GM12878 (cell line): ENCODE results near the gene PIMREG. TPM values are rescaled to one million over a fixed set of nuclear protein-coding genes. Genes with fewer than 3 reads are reported as not detected.

ENCODE experiments used
- CEBPB ChIP-seq, 2 experiments: fragments of 150-350 bp in 1 of 2; IDR thresholded peaks; 2 replicates each; pipeline ENCODE4 v1.6.1; 2012 to 2014; ENCODE audit warnings: low read depth in 2 of 2, low read length in 2 of 2, borderline replicate concordance in 1 of 2, inconsistent platforms in 1 of 2
- CHD2 ChIP-seq: IDR thresholded peaks from 2 replicates; pipeline ENCODE4 v1.6.1; 2011; ENCODE audit warnings: low read depth, low read length, improper control_type of control experiment, borderline replicate concordance
- CREB1 ChIP-seq: IDR thresholded peaks from 2 replicates; pipeline ENCODE4 v1.6.1; 2012; ENCODE audit warnings: low read depth, mild to moderate bottlenecking, inconsistent platforms
- EED ChIP-seq: sonication (generic); IDR thresholded peaks from 2 replicates; pipeline ENCODE4 v1.6.1; 2016; ENCODE audit warnings: antibody characterized with exemption, low read depth
- FOXM1 ChIP-seq: IDR thresholded peaks from 2 replicates; pipeline ENCODE4 v1.6.1; 2012; ENCODE audit warnings: low read depth, mild to moderate bottlenecking, inconsistent platforms, low read length, moderate library complexity
- GATAD2B ChIP-seq: fragments of 450-650 bp; conservative IDR thresholded peaks from 2 replicates; pipeline ENCODE4 v1.6.1; 2017; ENCODE audit warnings: low read depth, mild to moderate bottlenecking, moderate library complexity
- HDAC2 ChIP-seq: fragments of 200-600 bp; sonication (generic); IDR thresholded peaks from 2 replicates; pipeline ENCODE4 v1.6.1; 2017
- POLR2AphosphoS5 ChIP-seq: IDR thresholded peaks from 2 replicates; pipeline ENCODE4 v1.6.1; 2011; ENCODE audit warnings: mild to moderate bottlenecking, low read length, inconsistent platforms
- RAD21 ChIP-seq: IDR thresholded peaks from 2 replicates; pipeline ENCODE4 v1.6.1; 2011; ENCODE audit warnings: mild to moderate bottlenecking, low read depth, low read length, moderate library complexity; ENCODE audit not compliant: insufficient read depth
- RB1 ChIP-seq: fragments of 450-650 bp; formaldehyde crosslinking; IDR thresholded peaks from 2 replicates; pipeline ENCODE4 v1.6.1; 2017; ENCODE audit warnings: mild to moderate bottlenecking, borderline replicate concordance
- SMAD1 ChIP-seq: fragments of 450-650 bp; IDR thresholded peaks from 2 replicates; pipeline ENCODE4 v1.6.1; 2018; ENCODE audit warnings: mild to moderate bottlenecking, low read depth; ENCODE audit not compliant: partially characterized antibody
- SMARCA5 ChIP-seq: fragments of 450-650 bp; IDR thresholded peaks from 2 replicates; pipeline ENCODE4 v1.6.1; 2017; ENCODE audit warnings: mild to moderate bottlenecking
- WRNIP1 ChIP-seq: IDR thresholded peaks from 2 replicates; pipeline ENCODE4 v1.6.1; 2011; ENCODE audit warnings: low read depth, low read length, improper control_type of control experiment, borderline replicate concordance
- YBX1 ChIP-seq: fragments of 450-650 bp; IDR thresholded peaks from 2 replicates; pipeline ENCODE4 v1.6.1; 2016; ENCODE audit warnings: antibody characterized with exemption
- ZNF24 ChIP-seq: fragments of 450-650 bp; IDR thresholded peaks from 2 replicates; pipeline ENCODE4 v1.6.1; 2017; ENCODE audit warnings: antibody characterized with exemption, mild to moderate bottlenecking
- polyA plus RNA-seq, 11 experiments: library from polyadenylated mRNA; depleted of rRNA in 4 of 11; unstranded in 6 of 11; stranded (reverse) in 5 of 11; fragments of >200 nt; fragmentation: Nextera tagmentation in 4 of 11; fragmentation: Illumina TruSeq in 1 of 11; extraction: Ambion mirVana in 4 of 11; extraction: Trizol in 1 of 11; gene quantifications; 1 replicate in 1 of 11; 2 replicates in 10 of 11; pipeline versions ENCODE4 v1.2.1 to v1.2.3, GENCODE V29; 2011 to 2016; ENCODE audit warnings: inconsistent platforms in 2 of 11, missing spikeins in 2 of 11, low read depth in 1 of 11
- total RNA-seq, 4 experiments: library from RNA; depleted of rRNA in 3 of 4; stranded (reverse); fragments of >200 nt in 3 of 4; fragmentation: Illumina TruSeq in 1 of 4; extraction: Trizol in 1 of 4; gene quantifications; 2 replicates each; pipeline versions ENCODE4 v1.2.1 to v1.2.3, GENCODE V29; 2013 to 2021
- TF ChIP-seq, protein P1 (sequence below): fragments of 450-650 bp; IDR thresholded peaks from 2 replicates; pipeline ENCODE4 v1.6.1; 2017; ENCODE audit warnings: mild to moderate bottlenecking, moderate library complexity
- TF ChIP-seq, protein P2 (sequence below): IDR thresholded peaks from 2 replicates; pipeline ENCODE4 v1.6.1; 2012; ENCODE audit warnings: low read depth, low read length, improper control_type of control experiment
- TF ChIP-seq, protein P3 (sequence below): IDR thresholded peaks from 2 replicates; pipeline ENCODE4 v1.6.1; 2011; ENCODE audit warnings: borderline replicate concordance, low read depth, mild to moderate bottlenecking, moderate library complexity, low read length; ENCODE audit not compliant: insufficient read depth, poor library complexity, severe bottlenecking
- TF ChIP-seq, protein P4 (sequence below): IDR thresholded peaks from 2 replicates; pipeline ENCODE4 v1.6.1; 2012; ENCODE audit warnings: mild to moderate bottlenecking, low read depth, low read length

PIMREG gene
- total and polyA plus RNA-seq, 10 of the 15 experiments (the other 5 are each of a cell fraction or from before 2014, with no cell fraction given): 2.8 to 35.8 (median 25.2) TPM

DNA sequence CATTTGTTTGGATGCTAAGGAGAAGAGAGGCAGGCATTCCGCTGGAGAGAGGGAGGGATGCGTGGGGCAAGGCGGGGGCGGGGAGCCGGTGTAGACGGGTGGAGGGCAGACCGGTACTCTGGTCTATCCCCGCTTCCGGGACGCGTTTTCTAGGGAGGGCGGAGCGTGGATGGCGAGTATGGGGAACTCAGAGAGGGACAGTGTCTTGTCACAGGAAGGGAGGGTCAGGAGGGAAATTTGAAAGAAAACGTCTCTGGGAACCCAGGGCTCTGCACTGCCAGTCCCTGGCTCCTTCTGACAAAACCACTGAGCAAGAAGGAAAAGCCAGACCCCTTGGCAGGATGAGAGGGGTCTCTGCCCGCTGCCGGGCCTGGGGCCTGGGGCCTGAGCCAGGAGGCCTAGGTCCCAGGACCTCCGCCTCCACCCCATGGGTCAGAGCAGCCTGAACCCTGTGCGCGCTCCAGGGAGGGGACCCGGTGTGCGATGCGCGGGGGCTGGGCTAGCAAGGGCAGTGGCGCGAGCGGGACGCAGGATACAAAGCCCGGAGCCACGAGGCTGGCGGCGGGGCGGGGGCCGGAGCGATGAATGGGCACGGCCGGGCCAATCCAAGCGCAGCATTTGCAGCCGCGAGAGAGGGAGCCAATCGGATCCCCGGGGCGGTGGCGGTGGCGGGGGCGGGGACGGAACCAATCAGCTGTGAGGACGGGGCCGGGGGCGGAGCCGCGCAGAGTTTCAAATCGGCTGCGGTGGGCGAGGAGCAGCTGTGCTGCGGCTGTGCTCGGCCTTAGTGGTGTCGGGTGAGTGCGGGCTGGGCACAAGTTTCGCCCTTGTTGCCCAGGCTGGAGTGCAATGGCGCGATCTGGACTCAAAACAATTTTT, at the start of gene PIMREG (continued):
- TF ChIP-seq, protein P1, sequence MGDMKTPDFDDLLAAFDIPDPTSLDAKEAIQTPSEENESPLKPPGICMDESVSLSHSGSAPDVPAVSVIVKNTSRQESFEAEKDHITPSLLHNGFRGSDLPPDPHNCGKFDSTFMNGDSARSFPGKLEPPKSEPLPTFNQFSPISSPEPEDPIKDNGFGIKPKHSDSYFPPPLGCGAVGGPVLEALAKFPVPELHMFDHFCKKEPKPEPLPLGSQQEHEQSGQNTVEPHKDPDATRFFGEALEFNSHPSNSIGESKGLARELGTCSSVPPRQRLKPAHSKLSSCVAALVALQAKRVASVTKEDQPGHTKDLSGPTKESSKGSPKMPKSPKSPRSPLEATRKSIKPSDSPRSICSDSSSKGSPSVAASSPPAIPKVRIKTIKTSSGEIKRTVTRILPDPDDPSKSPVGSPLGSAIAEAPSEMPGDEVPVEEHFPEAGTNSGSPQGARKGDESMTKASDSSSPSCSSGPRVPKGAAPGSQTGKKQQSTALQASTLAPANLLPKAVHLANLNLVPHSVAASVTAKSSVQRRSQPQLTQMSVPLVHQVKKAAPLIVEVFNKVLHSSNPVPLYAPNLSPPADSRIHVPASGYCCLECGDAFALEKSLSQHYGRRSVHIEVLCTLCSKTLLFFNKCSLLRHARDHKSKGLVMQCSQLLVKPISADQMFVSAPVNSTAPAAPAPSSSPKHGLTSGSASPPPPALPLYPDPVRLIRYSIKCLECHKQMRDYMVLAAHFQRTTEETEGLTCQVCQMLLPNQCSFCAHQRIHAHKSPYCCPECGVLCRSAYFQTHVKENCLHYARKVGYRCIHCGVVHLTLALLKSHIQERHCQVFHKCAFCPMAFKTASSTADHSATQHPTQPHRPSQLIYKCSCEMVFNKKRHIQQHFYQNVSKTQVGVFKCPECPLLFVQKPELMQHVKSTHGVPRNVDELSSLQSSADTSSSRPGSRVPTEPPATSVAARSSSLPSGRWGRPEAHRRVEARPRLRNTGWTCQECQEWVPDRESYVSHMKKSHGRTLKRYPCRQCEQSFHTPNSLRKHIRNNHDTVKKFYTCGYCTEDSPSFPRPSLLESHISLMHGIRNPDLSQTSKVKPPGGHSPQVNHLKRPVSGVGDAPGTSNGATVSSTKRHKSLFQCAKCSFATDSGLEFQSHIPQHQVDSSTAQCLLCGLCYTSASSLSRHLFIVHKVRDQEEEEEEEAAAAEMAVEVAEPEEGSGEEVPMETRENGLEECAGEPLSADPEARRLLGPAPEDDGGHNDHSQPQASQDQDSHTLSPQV: no peak
- TF ChIP-seq CEBPB (IDR thresholded peaks at IDR 0.05; ENCODE audit: borderline replicate concordance in 1 of 2, low read depth in 2 of 2, low read length in 2 of 2) (no peak), EED (0 out of 2 replicates have a peak, but pooled peaks have one; percentile 19), POLR2AphosphoS5 (peak; percentile 71; the same call in 1 of the 2 replicates), FOXM1 (peak; percentile 60; the same call in 1 of the 2 replicates), YBX1 (no peak), CREB1 (no peak), RAD21 (no peak), ZNF24 (no peak), WRNIP1 (no peak), SMARCA5 (0 out of 2 replicates have a peak, but pooled peaks have one; percentile 15), SMAD1 (no peak), CHD2 (peak; percentile 74), RB1 (peak; percentile 50; the same call in 1 of the 2 replicates), HDAC2 (no peak), GATAD2B (peak; percentile 61; the same call in 1 of the 2 replicates)
- TF ChIP-seq, protein P2, sequence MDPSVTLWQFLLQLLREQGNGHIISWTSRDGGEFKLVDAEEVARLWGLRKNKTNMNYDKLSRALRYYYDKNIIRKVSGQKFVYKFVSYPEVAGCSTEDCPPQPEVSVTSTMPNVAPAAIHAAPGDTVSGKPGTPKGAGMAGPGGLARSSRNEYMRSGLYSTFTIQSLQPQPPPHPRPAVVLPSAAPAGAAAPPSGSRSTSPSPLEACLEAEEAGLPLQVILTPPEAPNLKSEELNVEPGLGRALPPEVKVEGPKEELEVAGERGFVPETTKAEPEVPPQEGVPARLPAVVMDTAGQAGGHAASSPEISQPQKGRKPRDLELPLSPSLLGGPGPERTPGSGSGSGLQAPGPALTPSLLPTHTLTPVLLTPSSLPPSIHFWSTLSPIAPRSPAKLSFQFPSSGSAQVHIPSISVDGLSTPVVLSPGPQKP: 0 out of 2 replicates have a peak, but pooled peaks have one; percentile 34
- TF ChIP-seq, protein P3, sequence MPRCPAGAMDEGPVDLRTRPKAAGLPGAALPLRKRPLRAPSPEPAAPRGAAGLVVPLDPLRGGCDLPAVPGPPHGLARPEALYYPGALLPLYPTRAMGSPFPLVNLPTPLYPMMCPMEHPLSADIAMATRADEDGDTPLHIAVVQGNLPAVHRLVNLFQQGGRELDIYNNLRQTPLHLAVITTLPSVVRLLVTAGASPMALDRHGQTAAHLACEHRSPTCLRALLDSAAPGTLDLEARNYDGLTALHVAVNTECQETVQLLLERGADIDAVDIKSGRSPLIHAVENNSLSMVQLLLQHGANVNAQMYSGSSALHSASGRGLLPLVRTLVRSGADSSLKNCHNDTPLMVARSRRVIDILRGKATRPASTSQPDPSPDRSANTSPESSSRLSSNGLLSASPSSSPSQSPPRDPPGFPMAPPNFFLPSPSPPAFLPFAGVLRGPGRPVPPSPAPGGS: peak; percentile 28
- TF ChIP-seq, protein P4, sequence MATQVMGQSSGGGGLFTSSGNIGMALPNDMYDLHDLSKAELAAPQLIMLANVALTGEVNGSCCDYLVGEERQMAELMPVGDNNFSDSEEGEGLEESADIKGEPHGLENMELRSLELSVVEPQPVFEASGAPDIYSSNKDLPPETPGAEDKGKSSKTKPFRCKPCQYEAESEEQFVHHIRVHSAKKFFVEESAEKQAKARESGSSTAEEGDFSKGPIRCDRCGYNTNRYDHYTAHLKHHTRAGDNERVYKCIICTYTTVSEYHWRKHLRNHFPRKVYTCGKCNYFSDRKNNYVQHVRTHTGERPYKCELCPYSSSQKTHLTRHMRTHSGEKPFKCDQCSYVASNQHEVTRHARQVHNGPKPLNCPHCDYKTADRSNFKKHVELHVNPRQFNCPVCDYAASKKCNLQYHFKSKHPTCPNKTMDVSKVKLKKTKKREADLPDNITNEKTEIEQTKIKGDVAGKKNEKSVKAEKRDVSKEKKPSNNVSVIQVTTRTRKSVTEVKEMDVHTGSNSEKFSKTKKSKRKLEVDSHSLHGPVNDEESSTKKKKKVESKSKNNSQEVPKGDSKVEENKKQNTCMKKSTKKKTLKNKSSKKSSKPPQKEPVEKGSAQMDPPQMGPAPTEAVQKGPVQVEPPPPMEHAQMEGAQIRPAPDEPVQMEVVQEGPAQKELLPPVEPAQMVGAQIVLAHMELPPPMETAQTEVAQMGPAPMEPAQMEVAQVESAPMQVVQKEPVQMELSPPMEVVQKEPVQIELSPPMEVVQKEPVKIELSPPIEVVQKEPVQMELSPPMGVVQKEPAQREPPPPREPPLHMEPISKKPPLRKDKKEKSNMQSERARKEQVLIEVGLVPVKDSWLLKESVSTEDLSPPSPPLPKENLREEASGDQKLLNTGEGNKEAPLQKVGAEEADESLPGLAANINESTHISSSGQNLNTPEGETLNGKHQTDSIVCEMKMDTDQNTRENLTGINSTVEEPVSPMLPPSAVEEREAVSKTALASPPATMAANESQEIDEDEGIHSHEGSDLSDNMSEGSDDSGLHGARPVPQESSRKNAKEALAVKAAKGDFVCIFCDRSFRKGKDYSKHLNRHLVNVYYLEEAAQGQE: no peak
